GM21360 (cell line): ENCODE measurements around the gene MAPKAPK2.
"Not testable (repeated sequence)": the region's sequence is repeated elsewhere in the genome, so short reads cannot be mapped to it uniquely, and the experiment has no call there.

Experiments
- ATAC-seq: cut with Tn5 transposase; IDR thresholded peaks from one replicate; pipeline ENCODE4 v1.9.1; 2021; ENCODE audit warnings: mild to moderate bottlenecking, moderate library complexity; ENCODE audit not compliant: unreplicated experiment

The MAPKAPK2 gene

GRCh38 chr1:206770531-206771337, 86.0 kb downstream of the MAPKAPK2 start, which contains the start of gene IL19:
TSS of gene IL19 (plus strand) at chr1:206770773. CDS start at chr1:206836663, 65,890 bp downstream.
- ATAC-seq = no peak

- ATAC-seq = no peak
Observed at GRCh38 chr1:206771338-206771692, 86.6 kb downstream of the MAPKAPK2 start.

GRCh38 chr1:206772243-206772937, 87.7 kb downstream of the MAPKAPK2 start, which contains the start of gene IL10:
TSS of gene IL10 (minus strand) at chr1:206772494. CDS start at chr1:206772435, 59 bp downstream.
- ATAC-seq = no peak

- no peak for ATAC-seq
Observed at GRCh38 chr1:206774093-206774492, 89.4 kb downstream of the MAPKAPK2 start.

GRCh38 chr1:206776229-206776628, 91.5 kb downstream of the MAPKAPK2 start:
- no peak for ATAC-seq

GRCh38 chr1:206778031-206778430, 93.3 kb downstream of the MAPKAPK2 start:
- ATAC-seq = no peak

GRCh38 chr1:206778911-206779310, 94.2 kb downstream of the MAPKAPK2 start:
- ATAC-seq = not testable (repeated sequence)

- ATAC-seq = no peak
Observed at GRCh38 chr1:206779638-206780037, 94.9 kb downstream of the MAPKAPK2 start.

GRCh38 chr1:206782448-206782847, 97.7 kb downstream of the MAPKAPK2 start:
- ATAC-seq = peak; percentile 47

GRCh38 chr1:206783506-206783905, 98.8 kb downstream of the MAPKAPK2 start:
- no peak for ATAC-seq
